HEK293 (cell line): ENCODE measurements around the gene CACNA1C.

Experiments used
- CTCF ChIP-seq: fragments of 450-650 bp; formaldehyde crosslinking; IDR thresholded peaks from 2 replicates; pipeline ENCODE4 v1.5.1; 2016; ENCODE audit warnings: missing biosample characterization, missing genetic modification characterization
- REST ChIP-seq: fragments of 450-650 bp; formaldehyde crosslinking; IDR thresholded peaks from 2 replicates; pipeline ENCODE4 v1.5.1; 2016; ENCODE audit warnings: missing biosample characterization, missing genetic modification characterization
- ZNF155 ChIP-seq: fragments of 450-650 bp; formaldehyde crosslinking; IDR thresholded peaks from 2 replicates; pipeline ENCODE4 v1.5.1; 2016; ENCODE audit warnings: missing biosample characterization, missing genetic modification characterization
- ZNF544 ChIP-seq: fragments of 450-650 bp; formaldehyde crosslinking; IDR thresholded peaks from 2 replicates; pipeline ENCODE4 v1.5.0; 2017; ENCODE audit warnings: missing biosample characterization, missing genetic modification characterization
- ZNF654 ChIP-seq: fragments of 450-650 bp; formaldehyde crosslinking; IDR thresholded peaks from 2 replicates; pipeline ENCODE4 v1.5.1; 2016; ENCODE audit warnings: low read depth, missing biosample characterization, missing genetic modification characterization

DNA sequence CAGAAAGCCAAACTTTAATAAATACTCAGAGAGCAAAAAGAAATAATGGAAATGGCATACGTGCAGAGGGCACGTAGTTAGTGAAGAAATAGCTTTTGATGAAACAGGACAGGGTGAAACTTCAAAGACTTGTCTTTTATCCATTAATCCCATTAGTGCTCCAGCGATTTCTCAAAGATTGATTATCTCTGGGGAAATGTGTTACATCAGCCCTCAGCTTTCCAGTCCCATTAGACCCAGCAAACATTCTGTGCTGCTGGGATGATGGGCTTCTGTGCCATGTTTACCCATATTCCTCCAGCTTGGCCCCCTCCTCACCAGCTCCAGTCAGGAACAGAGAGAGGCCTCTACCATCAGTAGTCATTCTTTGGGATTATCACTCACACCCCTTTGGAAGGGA is 113.1 kb downstream of the CACNA1C start:
- TF ChIP-seq ZNF155 (tag by site-specific recombination) (no peak), CTCF (tag by site-specific recombination) (no peak), REST (tag by site-specific recombination) (no peak), ZNF544 (tag by site-specific recombination) (no peak), ZNF654 (tag by site-specific recombination) (no peak)
